Peyer's patch (tissue), 4 donors: Measurements from ENCODE around the gene MIDN. TPM values are rescaled to one million over a fixed set of nuclear protein-coding genes. Genes with fewer than 3 reads are reported as not detected.

Source experiments
- DNase-seq, 3 donors: peaks; one replicate each; pipeline ENCODE4 v3.0.0-alpha.2; 2017 to 2019
- H3K27ac ChIP-seq, 4 donors: fragments of 200-600 bp; sonication (generic); one replicate each; pipeline ENCODE4 v1.5.1; 2016 to 2019
- H3K27me3 ChIP-seq, 2 donors: fragments of 200-600 bp; sonication (generic); one replicate each; pipeline ENCODE4 v1.5.1; 2019
- H3K36me3 ChIP-seq, 3 donors: fragments of 200-600 bp; sonication (generic); one replicate each; pipeline ENCODE4 v1.5.1; 2016 to 2019
- H3K4me1 ChIP-seq, 4 donors: fragments of 200-600 bp; sonication (generic); one replicate each; pipeline ENCODE4 v1.5.1; 2016 to 2019
- H3K4me3 ChIP-seq, 4 donors: fragments of 200-600 bp; sonication (generic); 1 replicate in 3 of 4; 2 replicates in 1 of 4; pipeline ENCODE4 v1.5.1; 2016 to 2019; ENCODE audit warnings: mild to moderate bottlenecking in 1 of 4
- H3K9me3 ChIP-seq, 4 donors: fragments of 200-600 bp; sonication (generic); one replicate each; pipeline ENCODE4 v1.5.1; 2016 to 2019; ENCODE audit warnings: mild to moderate bottlenecking in 1 of 4
- POLR2A ChIP-seq, 2 donors: fragments of 450-650 bp; IDR thresholded peaks; one replicate each; pipeline ENCODE4 v1.5.1; 2017; ENCODE audit warnings: antibody characterized with exemption in 2 of 2, mild to moderate bottlenecking in 2 of 2, moderate library complexity in 2 of 2
- total RNA-seq, 4 donors: library from RNA; depleted of rRNA; stranded (reverse); fragments of >200 nt; gene quantifications; one replicate each; pipeline ENCODE4 v1.1.0, GENCODE V29; 2016
- TF ChIP-seq, protein P1 (sequence below), 6 experiments: fragments of 450-650 bp in 4 of 6; fragments of 200-600 bp in 2 of 6; sonication (generic) in 1 of 6; IDR thresholded peaks; one replicate each; pipeline ENCODE4 v1.5.1; 2017 to 2019; ENCODE audit warnings: antibody characterized with exemption in 6 of 6, mild to moderate bottlenecking in 3 of 6, moderate library complexity in 1 of 6

The MIDN gene
- total RNA-seq, 4 donors from 2014 or later: 34.7 to 205 (median 98.9) TPM

GRCh38 chr19:1266129-1266915, 17.9 kb downstream of the MIDN start:
- no peaks in the 10 kb centered on the region for H3K9me3 ChIP-seq
- H3K4me3 ChIP-seq: peak overlapping the region; percentile 51 to 80 (median 60)
- peak overlapping the region; percentile 94 to 99 (median 98) for H3K27ac ChIP-seq
- H3K27me3 ChIP-seq: no peaks in the 10 kb centered on the region
- peak; percentile 43 to 55 for TF ChIP-seq POLR2A (IDR thresholded peaks at IDR 0.05)
- TF ChIP-seq, protein P1, sequence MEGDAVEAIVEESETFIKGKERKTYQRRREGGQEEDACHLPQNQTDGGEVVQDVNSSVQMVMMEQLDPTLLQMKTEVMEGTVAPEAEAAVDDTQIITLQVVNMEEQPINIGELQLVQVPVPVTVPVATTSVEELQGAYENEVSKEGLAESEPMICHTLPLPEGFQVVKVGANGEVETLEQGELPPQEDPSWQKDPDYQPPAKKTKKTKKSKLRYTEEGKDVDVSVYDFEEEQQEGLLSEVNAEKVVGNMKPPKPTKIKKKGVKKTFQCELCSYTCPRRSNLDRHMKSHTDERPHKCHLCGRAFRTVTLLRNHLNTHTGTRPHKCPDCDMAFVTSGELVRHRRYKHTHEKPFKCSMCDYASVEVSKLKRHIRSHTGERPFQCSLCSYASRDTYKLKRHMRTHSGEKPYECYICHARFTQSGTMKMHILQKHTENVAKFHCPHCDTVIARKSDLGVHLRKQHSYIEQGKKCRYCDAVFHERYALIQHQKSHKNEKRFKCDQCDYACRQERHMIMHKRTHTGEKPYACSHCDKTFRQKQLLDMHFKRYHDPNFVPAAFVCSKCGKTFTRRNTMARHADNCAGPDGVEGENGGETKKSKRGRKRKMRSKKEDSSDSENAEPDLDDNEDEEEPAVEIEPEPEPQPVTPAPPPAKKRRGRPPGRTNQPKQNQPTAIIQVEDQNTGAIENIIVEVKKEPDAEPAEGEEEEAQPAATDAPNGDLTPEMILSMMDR (IDR thresholded peaks at IDR 0.05): peak in 2 of 6 experiments; percentile 15 to 17
- peaks cover 18 to 85% (median 70%) of the 10 kb centered on the region in 4 donors for H3K4me1 ChIP-seq
- peaks cover 0 to 6% (median 0%) of the 10 kb centered on the region in 3 donors for H3K36me3 ChIP-seq
- peak; percentile 93 to 97 (median 96) for DNase-seq

- Histone ChIP-seq H3K4me3 (peak overlapping the region; percentile 51 to 80 (median 60)), H3K9me3 (no peaks in the 10 kb centered on the region), H3K27ac (peak overlapping the region; percentile 94 to 99 (median 98)), H3K27me3 (no peaks in the 10 kb centered on the region), H3K36me3 (peaks cover 0 to 13% (median 0%) of the 10 kb centered on the region in 3 donors), H3K4me1 (peaks cover 18 to 87% (median 72%) of the 10 kb centered on the region in 4 donors)
- no peak for TF ChIP-seq POLR2A (IDR thresholded peaks at IDR 0.05)
- TF ChIP-seq, protein P1 (IDR thresholded peaks at IDR 0.05): peak; percentile 97 to 100 (median 99)
- DNase-seq: peak; percentile 66 to 91 (median 89)
These were observed 18.6 kb downstream of the MIDN start for GRCh38 chr19:1266916-1267476.

DNA sequence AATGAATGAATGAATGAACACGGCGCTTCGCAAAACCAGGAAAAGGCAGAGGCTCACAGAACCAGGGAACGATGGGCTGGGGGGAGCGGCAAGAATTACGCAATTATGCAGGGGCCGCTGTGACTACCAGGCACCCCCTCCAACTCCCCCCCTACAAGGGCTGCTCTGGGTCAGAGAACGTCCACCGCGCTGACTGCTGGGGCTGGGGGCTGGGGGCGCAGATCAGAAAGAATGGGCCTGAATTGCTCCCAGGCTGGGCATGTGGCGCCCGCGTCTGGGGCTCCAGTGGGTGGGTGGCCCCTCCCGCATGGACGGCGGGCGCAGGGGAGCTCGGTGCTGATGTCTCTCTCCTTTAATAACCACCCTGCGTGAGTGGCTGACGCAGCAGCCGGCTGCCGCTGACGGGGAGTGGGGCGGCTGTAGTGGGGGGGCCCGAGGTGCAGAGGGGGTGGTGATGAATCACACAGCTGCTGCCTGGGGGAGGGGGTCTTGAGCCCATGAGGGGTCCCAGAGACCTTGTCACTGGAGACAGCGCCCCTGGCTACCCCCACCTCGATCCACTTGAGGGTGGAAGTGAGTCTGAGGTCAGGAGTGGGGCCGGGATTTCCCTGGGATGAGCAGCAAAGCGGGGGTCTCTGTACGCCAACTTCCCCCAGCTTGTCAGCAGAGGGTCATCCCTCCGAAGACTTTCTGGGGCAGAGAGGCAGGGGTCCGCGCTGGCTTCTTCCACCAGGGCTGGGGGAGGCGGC, 19.3 kb downstream of the MIDN start:
- TF ChIP-seq, protein P1 (IDR thresholded peaks at IDR 0.05): no peak
- no peak for TF ChIP-seq POLR2A (IDR thresholded peaks at IDR 0.05)
- DNase-seq: no peak
- peak overlapping the region in 2 of 4 donors; percentile 98 to 99 for H3K27ac ChIP-seq
- H3K4me1 ChIP-seq: peaks cover 16 to 86% (median 69%) of the 10 kb centered on the region in 4 donors
- H3K9me3 ChIP-seq: no peaks in the 10 kb centered on the region
- peak overlapping the region; percentile 51 to 80 (median 60) for H3K4me3 ChIP-seq
- peaks cover 0 to 20% (median 0%) of the 10 kb centered on the region in 3 donors for H3K36me3 ChIP-seq
- no peaks in the 10 kb centered on the region for H3K27me3 ChIP-seq

DNA sequence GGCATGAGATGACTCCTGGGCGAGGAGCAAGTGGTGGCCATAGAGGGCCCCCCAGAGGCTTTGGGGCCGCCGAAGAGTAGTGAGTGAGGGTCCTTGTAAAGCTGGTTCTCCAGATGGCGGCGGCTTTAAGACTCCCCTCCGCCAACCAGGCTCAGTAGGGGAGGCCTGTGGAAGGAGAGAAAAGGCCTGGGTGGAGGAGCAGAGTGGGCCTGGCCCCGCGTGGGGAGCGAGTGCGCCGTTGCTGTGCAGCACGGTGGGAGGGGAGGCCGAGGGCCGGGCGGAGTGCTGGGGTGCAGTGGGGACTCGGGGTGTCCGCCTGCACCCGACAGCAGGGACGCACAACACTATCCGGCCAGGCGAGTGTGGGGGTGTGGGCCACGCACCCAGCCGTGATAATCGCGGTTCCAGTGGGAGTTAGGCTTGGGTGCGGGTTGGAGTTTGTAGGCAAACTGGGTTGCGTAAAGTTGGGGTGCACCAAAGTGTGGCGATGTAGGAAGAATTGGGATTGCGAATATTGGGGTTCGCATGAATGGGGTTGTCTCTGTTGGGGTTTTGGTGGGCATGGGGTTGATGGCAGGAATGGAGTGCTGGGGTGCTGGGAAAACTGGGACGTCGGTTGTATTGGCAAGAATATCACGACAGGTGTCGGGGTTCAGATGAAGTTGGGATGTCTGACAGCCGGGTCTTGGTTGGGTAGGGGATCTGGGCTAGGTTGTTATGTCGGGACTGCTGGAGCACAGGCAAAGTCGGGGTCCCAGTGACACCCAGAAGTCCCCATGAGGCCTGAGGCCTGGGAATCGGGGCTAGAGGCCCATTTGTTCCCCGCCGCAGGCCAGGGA, 20.1 kb downstream of the MIDN start:
- Histone ChIP-seq H3K4me3 (peak overlapping the region in 3 of 4 donors; percentile 65 to 97 (median 77)), H3K36me3 (peaks cover 0 to 28% (median 0%) of the 10 kb centered on the region in 3 donors), H3K9me3 (no peaks in the 10 kb centered on the region), H3K27ac (peak overlapping the region; percentile 98 to 99 (median 99)), H3K27me3 (no peaks in the 10 kb centered on the region), H3K4me1 (peaks cover 13 to 81% (median 64%) of the 10 kb centered on the region in 4 donors)
- no peak for DNase-seq
- TF ChIP-seq POLR2A (IDR thresholded peaks at IDR 0.05): no peak
- TF ChIP-seq, protein P1 (IDR thresholded peaks at IDR 0.05): no peak
